ENCODE data around the gene IARS2.
"Not testable (repeated sequence)": the region's sequence is repeated elsewhere in the genome, so short reads cannot be mapped to it uniquely, and the experiment has no call there.

Gene IARS2

DNA sequence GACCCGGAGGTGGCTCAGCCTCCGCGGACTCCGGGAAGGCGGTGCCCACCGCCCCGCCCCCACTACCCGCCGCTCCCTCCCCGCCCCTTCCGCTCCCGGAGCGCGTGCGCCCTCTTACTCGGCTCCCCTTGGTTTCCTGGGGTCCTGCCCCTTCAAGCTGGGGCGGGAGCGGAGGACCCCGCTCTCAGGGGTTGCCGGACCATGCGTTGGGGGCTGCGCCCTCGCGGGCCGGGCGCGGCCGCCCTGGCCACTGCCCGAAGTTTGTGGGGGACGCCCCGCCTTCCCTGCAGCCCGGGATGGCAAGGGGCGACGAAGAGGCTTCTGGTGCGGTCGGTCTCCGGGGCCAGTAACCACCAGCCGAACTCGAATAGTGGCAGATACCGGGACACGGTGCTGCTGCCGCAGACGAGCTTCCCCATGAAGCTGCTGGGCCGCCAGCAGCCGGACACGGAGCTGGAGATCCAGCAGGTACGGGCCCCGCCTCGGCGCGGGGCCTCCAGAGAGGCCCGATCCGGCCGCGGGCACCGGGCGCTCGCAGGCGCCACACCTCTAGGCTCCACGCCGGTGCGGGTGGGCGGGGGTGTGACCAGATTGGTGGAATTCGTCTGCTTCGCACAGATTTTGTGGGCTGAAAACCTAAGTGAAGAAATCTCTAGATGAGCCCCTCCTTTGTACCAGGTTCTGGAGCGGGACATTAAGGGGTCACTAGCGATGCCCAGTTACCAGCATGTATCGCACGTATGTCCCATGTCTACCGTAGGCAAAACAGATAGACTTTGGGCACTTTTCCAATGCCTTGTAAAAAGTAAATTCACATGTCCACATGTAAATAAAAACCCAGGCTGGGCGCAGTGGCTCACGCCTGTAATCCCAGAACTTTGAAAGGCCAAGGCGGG is at the start of gene IARS2:
IARS2 (plus strand) TSS at position 117 of the 896 bp plus-strand sequence; CDS start at position 202, 85 bp downstream.
- DNase-seq (ENCODE audit: low read depth in 2 of 2, low spot score in 1 of 2) = peak; percentile 77 to 87

GRCh38 chr1:220044678-220045355 is 49.1 kb upstream of the IARS2 start:
- no peak for DNase-seq (ENCODE audit: low read depth in 2 of 2, low spot score in 1 of 2)

DNA sequence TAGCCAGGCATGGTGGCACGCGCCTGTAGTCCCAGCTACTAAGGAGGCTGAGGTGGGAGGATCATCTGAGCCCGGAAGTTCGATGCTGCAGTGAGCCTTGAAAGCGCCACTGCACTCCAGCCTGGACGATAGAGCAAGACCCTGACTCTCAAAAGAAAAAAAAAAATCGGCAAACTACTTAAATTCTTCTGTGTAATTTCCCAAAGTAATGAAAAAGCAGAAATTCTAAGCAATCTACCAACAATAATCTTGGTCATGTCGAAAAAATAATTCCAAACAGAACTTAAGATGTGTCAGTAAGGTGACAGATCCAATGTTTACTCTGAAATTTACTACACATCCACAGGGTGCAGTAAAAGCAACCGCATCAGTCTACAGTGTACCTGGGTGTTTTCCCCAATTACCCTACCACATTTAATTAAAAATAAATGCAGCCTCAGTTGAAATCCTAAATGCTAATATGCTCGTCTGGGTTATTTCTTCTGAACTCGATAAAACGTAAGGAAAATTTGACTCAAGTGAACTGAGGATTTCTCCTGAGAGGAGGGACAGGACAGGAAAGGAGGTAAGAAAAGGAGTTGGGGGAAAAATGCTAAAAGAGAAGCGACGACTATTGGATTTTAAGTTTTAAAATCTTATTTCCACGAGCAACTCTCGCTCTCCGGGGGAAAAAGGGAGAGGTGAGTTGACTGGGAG is 48.4 kb upstream of the IARS2 start:
- DNase-seq (ENCODE audit: low read depth in 2 of 2, low spot score in 1 of 2) = no peak

DNA sequence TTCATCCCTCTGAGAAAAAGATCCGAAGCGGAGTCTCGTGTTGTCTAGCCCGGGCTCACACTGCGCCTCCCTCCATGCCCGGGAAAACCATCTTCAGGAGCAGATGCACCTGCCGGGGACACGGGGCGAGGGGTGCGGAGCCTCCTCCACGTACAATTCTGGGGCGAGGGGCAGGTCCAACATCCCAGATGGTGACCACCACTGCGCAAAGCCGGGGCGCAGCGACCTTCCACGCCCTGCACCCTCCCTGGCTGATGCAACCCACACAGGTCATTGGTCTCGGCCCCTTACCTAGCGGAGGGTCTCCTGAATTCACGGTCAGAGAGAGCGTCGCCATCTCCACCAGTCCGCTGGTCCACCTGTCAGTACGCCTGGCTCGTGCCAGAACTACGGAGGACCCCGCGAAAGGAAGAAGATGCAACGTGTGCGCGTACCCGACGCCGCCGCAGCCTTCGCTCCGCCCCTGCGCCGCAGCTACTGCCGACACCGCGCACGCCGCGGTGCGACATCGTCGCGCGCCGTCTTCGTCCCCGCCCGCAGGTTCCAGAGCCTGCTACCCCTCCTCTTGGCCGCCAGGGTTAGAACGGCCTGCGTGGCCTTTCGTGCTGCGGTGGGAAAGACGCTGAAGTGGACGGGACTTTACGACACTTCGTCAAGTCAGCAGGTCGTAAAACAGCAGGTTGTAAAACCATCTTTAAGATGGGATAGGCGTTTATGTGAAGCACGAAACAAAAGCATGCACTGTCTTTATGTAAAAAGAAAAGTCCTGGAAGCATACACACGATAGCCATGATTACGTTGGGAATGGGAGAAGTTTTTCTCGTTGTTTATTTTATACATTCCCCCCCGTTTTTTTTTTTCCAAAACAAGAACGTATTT is 47.6 kb upstream of the IARS2 start, which contains the start of gene EPRS1:
EPRS1 (minus strand) TSS at position 454 of the 879 bp plus-strand sequence; CDS start at position 337, 117 bp downstream.
- peak; percentile 77 to 88 for DNase-seq (ENCODE audit: low read depth in 2 of 2, low spot score in 1 of 2)

DNA sequence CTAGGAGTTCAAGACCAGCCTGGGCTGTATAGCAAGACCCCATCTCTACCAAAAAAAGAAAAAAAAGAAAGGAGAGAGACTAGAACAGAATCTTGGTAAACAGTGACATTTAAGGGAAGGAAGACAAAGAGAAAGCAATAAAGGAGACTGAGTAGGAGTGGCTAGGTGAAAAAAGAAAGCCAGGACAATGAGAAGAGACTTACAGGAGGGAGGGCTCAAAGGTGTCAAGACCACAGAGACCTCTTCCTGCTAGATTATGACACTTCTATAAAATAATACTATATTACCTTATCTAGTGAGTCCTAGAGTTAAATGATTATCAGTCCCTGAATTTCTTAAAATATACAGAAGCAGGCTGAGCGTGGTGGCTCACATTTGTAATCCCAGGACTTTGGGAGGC is 37.6 kb upstream of the IARS2 start:
- DNase-seq (ENCODE audit: low read depth in 2 of 2, low spot score in 1 of 2) = no peak

- DNase-seq (ENCODE audit: low read depth in 2 of 2, low spot score in 1 of 2) = no peak
Observed at GRCh38 chr1:220060876-220061275, 33.1 kb upstream of the IARS2 start.

GRCh38 chr1:220062629-220063028 is 31.3 kb upstream of the IARS2 start:
- no peak for DNase-seq (ENCODE audit: low read depth in 2 of 2, low spot score in 1 of 2)

- DNase-seq (ENCODE audit: low read depth in 2 of 2, low spot score in 1 of 2) = no peak
Observed at GRCh38 chr1:220067269-220068204, 26.4 kb upstream of the IARS2 start.

GRCh38 chr1:220076861-220077762 is 16.8 kb upstream of the IARS2 start:
- no peak for DNase-seq (ENCODE audit: low read depth in 2 of 2, low spot score in 1 of 2)

DNA sequence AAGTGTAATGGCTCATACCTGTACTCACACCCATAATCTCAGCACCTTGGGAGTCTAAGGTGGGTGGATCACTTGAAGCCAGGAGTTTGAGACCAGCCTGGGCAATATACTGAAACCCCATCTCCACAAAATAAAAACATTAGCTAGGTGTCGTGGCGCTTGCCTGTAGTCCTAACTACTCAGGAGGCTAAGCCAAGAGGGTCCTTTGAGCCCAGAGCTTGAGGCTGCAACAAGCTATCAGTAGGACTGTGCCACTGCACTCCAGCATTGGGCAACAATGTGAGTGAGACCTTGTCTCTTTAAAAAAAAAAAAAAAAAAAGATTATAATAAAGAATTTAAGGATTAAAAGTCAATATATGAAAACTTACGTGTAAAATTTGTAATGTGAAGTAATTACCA is 16.0 kb upstream of the IARS2 start:
- no peak for DNase-seq (ENCODE audit: low read depth in 2 of 2, low spot score in 1 of 2)

DNA sequence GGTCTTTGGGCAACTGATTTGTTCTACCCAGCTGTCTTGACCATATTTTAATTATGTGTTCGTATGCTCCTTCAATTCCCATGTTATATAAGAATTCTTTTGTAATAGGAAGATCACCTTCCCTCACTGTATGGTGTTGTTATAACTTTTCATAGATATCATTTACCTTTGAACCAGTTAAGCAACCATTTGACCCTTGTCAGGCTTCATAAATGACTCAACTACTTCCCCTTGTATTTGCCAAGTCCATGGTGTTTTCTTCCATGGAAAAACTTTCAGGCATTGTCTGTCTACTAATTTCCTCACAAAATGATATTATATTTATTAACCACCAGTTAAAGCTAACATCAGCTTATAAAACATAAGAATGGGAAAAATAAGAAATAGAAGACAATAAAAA is 9.5 kb upstream of the IARS2 start:
- no peak for DNase-seq (ENCODE audit: low read depth in 2 of 2, low spot score in 1 of 2)

GRCh38 chr1:220086261-220086686 is 7.7 kb upstream of the IARS2 start:
- not testable (repeated sequence) for DNase-seq (ENCODE audit: low read depth in 2 of 2, low spot score in 1 of 2)

GRCh38 chr1:220089650-220090556 is 4.0 kb upstream of the IARS2 start, which contains the start of gene BPNT1:
BPNT1 (minus strand) TSS chr1:220089788; CDS start chr1:220079846, 9,942 bp downstream.
- DNase-seq (ENCODE audit: low read depth in 2 of 2, low spot score in 1 of 2) = peak; percentile 94 to 96

- no peak for DNase-seq (ENCODE audit: low read depth in 2 of 2, low spot score in 1 of 2)
Observed at GRCh38 chr1:220092694-220093093, 1.2 kb upstream of the IARS2 start.

GRCh38 chr1:220093361-220094015 is 444 bp upstream of the IARS2 start:
- no peak for DNase-seq (ENCODE audit: low read depth in 2 of 2, low spot score in 1 of 2)

DNA sequence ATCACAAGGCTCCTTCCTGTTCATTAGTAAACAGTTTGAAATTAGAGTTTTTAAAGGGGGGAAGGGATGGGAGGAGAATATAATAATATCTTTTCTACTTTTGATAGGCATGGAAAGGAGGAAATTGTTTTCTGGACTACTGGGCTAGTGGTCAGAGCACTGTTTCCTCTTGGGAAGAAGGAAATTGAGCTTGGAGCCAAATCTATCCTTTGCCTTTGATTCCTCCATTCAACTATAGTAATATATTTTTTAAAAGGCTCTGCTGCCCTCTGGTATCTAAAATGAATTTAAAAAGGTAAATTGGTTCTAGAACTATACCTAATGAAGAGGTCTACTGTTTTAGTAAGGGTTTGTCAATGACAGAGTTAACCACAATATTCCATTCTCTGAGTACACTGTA is 5.9 kb downstream of the IARS2 start:
- no peak for DNase-seq (ENCODE audit: low read depth in 2 of 2, low spot score in 1 of 2)

DNA sequence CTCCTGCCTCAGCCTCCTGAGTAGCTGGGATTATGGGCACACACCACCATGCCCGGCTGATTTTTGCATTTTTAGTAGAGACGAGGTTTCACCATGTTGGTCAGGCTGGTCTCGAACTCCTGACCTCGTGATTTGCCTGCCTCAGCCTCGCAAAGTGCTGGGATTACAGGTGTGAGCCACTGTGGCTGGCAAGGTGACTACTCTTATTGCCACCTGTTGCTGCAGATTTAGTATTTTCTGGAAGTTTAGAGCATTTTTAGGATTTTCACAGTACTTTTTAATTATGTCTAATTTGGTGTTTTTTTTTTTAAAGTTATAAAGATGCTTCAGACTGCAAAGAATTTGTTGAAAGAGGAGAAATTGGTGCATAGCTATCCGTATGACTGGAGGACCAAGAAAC is 16.5 kb downstream of the IARS2 start:
- DNase-seq (ENCODE audit: low read depth in 2 of 2, low spot score in 1 of 2) = not testable (repeated sequence)
